Natural killer cell treated with Interleukin-12 subunit alpha and Interleukin-12 subunit beta and Interleukin-15 and Interleukin-18, amount 100 ng/mL, for 72 hours (primary cell): Measurements from ENCODE around the gene MYO5C. TPM values are rescaled to one million over a fixed set of nuclear protein-coding genes. Genes with fewer than 3 reads are reported as not detected.

ENCODE experiments used
- ATAC-seq, 2 donors: fragments of 150-1000 bp; cut with Tn5 transposase in 1 of 2; sonication (Bioruptor Pico), chemical (Tn5 transposase) in 1 of 2; 2 replicates each; pipeline ENCODE4 v1.10.0; 2021
- DNase-seq: peaks from one replicate; pipeline ENCODE4 v3.0.0; 2022; ENCODE audit warnings: low spot score
- H3K27ac Mint-ChIP-seq, 2 donors: 1 replicate in 1 of 2; 2 replicates in 1 of 2; pipeline ENCODE4 v1.8.0; 2022; ENCODE audit warnings: mixed read lengths in 2 of 2, mild to moderate bottlenecking in 1 of 2, moderate library complexity in 1 of 2
- H3K27me3 Mint-ChIP-seq, 2 donors: 1 replicate in 1 of 2; 2 replicates in 1 of 2; pipeline ENCODE4 v1.8.0; 2022; ENCODE audit warnings: mixed read lengths in 2 of 2
- H3K36me3 Mint-ChIP-seq: one replicate; pipeline ENCODE4 v1.8.0; 2022; ENCODE audit warnings: mixed read lengths
- H3K4me1 Mint-ChIP-seq, 2 donors: 1 replicate in 1 of 2; 2 replicates in 1 of 2; pipeline ENCODE4 v1.8.0; 2022; ENCODE audit warnings: low read depth in 2 of 2, mixed read lengths in 2 of 2, mild to moderate bottlenecking in 1 of 2
- H3K4me3 Mint-ChIP-seq: one replicate; pipeline ENCODE4 v1.8.0; 2022; ENCODE audit warnings: mixed read lengths
- H3K9me3 Mint-ChIP-seq: 2 replicates; pipeline ENCODE4 v1.8.0; 2022; ENCODE audit warnings: mixed read lengths
- total RNA-seq, 2 donors: library from RNA; stranded (reverse); gene quantifications; one replicate each; pipeline ENCODE4 v1.2.3, GENCODE V29; 2022

The MYO5C gene
- total RNA-seq, 2 donors from 2014 or later, result 0.42 to 0.45 TPM

DNA sequence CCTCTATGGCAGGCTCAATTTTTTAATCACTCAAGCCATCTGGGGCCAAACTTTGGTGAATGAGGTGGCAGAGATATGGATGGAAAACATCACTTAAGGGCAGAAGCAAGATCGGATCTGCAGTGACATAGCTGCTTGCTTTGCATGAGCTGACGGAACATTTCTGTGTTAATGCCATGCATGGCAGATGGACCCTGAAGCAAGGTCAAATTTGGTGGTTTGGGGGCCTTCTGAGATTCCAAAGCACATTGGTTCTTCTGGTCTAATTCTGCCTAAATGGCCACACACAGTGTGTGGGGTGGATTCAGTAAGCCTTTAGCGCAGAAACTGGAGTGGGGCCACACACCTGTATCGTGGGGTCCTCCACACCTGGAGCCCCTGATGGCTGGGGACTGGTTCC, 144.7 kb downstream of the MYO5C start:
- Mint-ChIP-seq H3K27ac (no peak overlapping the region), H3K9me3 (no peaks in the 10 kb centered on the region), H3K4me3 (no peak overlapping the region), H3K36me3 (no peaks in the 10 kb centered on the region), H3K4me1 (peaks cover 0 to 2% of the 10 kb centered on the region in 2 donors), H3K27me3 (no peaks in the 10 kb centered on the region)
- no peak for ATAC-seq
- no peak for DNase-seq

DNA sequence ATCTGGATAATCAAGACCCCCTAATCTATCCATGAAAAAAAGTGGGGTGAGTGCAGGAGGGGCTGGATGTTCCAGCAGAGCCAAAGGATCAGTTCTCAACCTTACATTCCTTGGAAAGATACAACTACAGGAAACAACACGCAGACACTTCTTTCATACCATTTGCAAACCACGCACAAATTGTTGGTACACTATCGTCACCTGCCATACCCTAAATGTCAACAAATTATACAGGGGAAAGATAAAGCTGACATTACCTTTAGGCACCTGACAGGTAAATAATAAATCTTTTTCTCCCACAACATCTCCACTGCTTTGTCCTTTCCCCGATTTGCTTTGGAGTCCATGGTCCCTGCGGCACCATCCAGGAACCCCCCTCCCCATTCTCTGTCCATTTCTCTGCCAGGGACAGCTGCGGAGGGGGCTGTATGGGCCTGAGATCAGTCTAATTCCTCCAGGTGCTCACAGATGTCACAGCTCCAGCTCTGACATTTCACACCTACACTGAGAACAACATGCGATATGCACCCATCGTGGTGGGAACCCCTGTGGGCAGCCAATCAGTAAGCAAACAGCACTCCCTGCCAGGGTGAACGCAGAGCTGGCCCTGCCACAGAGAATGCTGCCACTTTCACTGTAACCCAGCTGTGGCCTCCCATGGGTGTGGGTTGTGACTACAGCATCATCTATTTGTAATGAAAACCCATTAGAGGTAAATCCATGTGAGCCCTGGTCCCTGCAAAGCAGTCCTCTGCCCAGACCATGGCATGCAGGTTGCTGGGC, 145.4 kb downstream of the MYO5C start:
- Mint-ChIP-seq H3K4me3 (no peak overlapping the region), H3K9me3 (no peaks in the 10 kb centered on the region), H3K27ac (no peak overlapping the region), H3K4me1 (peaks cover 0 to 2% of the 10 kb centered on the region in 2 donors), H3K27me3 (no peaks in the 10 kb centered on the region), H3K36me3 (no peaks in the 10 kb centered on the region)
- ATAC-seq (no peak), DNase-seq (no peak)

DNA sequence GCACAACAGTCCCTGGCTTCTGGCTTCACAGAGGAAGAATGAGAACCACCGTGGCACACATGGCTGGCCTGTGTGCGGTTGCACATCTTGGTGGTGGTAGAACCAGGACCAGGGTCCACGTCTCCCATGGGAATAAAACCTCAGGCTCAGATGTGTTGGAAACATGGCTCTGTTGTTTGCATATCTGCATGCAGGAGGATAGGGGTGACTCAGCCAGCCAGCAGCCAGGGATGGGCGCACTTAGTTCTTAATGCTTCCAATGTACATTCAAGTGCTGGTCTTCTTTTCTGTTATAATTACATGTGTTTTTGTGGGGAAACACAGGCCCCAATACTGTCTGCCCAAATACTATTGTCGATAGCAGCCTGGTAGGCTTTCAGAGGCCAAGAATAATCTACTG, 147.2 kb downstream of the MYO5C start:
- H3K9me3 Mint-ChIP-seq, result no peaks in the 10 kb centered on the region
- no peaks in the 10 kb centered on the region for H3K36me3 Mint-ChIP-seq
- no peak overlapping the region for H3K27ac Mint-ChIP-seq
- no peaks in the 10 kb centered on the region for H3K27me3 Mint-ChIP-seq
- no peak overlapping the region for H3K4me3 Mint-ChIP-seq
- DNase-seq (no peak), ATAC-seq (no peak)
- H3K4me1 Mint-ChIP-seq, result no peaks in the 10 kb centered on the region

DNA sequence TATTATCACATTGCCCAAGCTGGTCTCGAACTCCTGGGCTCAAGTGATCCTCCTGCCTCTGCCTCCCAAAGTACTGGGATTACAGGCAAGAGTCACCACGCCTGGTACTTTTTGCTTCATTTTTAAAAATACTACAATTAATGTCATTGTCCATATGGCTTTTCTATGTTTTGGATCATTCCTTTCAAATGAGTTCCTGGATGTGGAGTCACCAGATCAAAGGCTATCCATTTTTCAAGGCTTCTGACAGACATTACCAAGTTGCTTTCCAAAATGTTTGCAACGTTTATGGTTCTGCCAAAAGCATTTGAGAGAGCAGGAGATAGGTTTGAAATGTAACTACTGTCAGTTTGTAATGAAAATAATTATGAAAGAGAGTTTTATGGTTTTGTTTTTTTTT, 148.8 kb downstream of the MYO5C start:
- Mint-ChIP-seq H3K9me3 (no peaks in the 10 kb centered on the region), H3K36me3 (no peaks in the 10 kb centered on the region), H3K27me3 (no peaks in the 10 kb centered on the region), H3K27ac (no peak overlapping the region), H3K4me3 (no peak overlapping the region), H3K4me1 (no peaks in the 10 kb centered on the region)
- no peak for DNase-seq
- ATAC-seq, result no peak

DNA sequence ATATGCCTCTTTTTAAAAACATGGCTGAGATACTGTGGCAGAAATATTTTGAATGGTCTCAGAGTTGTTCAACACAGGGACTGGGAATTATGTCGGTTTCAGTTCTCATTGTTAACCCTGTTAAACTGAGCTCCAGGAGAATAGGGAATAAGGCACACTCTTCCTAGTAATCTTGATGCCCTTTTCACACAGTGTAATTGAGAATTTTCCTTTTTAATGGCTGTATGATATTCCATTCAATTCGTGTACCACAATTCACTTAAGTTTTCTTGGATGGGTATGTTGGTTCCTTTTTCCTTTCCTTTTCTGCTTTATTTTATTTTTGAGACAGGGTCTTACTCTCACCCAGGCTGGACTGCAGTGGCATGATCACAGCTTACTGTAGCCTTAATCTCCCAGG, 149.3 kb downstream of the MYO5C start:
- H3K36me3 Mint-ChIP-seq, result no peaks in the 10 kb centered on the region
- no peaks in the 10 kb centered on the region for H3K9me3 Mint-ChIP-seq
- ATAC-seq, result no peak

DNA sequence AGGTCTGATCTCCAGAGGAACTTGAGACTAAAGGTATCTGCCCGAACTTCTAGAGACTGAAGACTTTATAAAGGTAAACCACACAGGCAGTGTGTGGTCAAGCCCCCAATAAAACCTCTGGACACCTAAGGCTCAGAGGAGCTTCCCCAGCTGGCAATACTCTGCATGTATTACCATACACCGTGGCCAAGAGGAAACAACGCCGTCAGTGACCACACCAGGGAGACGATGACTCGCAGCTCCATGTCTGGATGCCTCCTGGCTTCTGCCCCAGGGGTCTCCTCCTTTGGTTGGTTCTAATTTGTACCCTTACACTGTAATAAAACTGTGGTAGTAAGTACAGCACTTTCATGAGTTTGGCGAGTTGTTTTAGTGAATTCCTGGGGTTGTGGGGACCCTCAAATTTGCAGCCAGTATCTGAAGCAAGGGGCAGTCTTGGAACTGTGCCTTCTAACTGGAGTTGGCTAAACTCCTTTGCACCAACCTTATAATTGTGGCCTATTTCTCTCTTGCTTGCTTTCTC, 150.9 kb downstream of the MYO5C start:
- ATAC-seq, result no peak
- no peaks in the 10 kb centered on the region for H3K36me3 Mint-ChIP-seq

More for the DNA sequence above, 149.3 kb downstream of the MYO5C start:
- H3K27me3 Mint-ChIP-seq, result no peaks in the 10 kb centered on the region
- no peak overlapping the region for H3K4me3 Mint-ChIP-seq
- H3K27ac Mint-ChIP-seq, result no peak overlapping the region
- H3K4me1 Mint-ChIP-seq, result no peaks in the 10 kb centered on the region
- DNase-seq, result no peak

DNA sequence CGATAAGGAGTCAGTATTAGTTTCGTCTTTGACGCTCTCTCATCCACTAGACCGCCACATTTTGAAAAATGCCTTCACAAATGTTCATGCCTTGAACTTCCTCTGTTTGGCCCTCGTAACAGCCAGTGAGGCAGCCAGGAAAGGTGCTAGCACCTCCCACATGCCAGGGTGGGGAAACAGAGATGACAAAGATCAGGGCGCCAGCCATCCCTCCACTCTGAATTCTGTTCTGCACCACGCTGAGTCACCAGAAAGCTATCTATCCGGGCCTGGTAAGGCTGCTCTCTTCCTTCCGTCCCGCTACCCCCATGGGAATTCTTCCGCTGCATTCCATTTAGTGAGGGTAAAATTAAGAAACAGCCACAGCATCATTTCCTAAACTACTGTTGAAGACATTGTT, 151.7 kb downstream of the MYO5C start:
- Mint-ChIP-seq H3K4me1 (peaks cover 5% of the 10 kb centered on the region in 2 donors), H3K36me3 (no peaks in the 10 kb centered on the region), H3K27ac (no peak overlapping the region), H3K27me3 (no peaks in the 10 kb centered on the region), H3K9me3 (no peaks in the 10 kb centered on the region), H3K4me3 (no peak overlapping the region)
- ATAC-seq (no peak), DNase-seq (no peak)

More for the DNA sequence above, 150.9 kb downstream of the MYO5C start:
- DNase-seq, result no peak
- H3K27ac Mint-ChIP-seq, result no peak overlapping the region
- H3K27me3 Mint-ChIP-seq, result no peaks in the 10 kb centered on the region
- H3K4me1 Mint-ChIP-seq, result peaks cover 2 to 3% of the 10 kb centered on the region in 2 donors
- H3K4me3 Mint-ChIP-seq, result no peak overlapping the region
- no peaks in the 10 kb centered on the region for H3K9me3 Mint-ChIP-seq

Other genes with a start within 250 kb of the MYO5C start
- not detected for gene BCL2L10, start 183.0 kb downstream of the MYO5C start, total RNA-seq
- 10 to 100 TPM in 1 of 2 donors, 1 to 10 TPM in 1; 7.1 to 11.2 TPM for gene GNB5, start 104.4 kb downstream of the MYO5C start, total RNA-seq
- gene MYO5A, start 233.1 kb upstream of the MYO5C start, total RNA-seq, result 10 to 100 TPM; 42.4 to 49.5 TPM